GM19463 (cell line): Measurements from ENCODE around the gene TAL1.

Experiments used
- ATAC-seq: cut with Tn5 transposase; IDR thresholded peaks from one replicate; pipeline ENCODE4 v1.9.1; 2021; ENCODE audit warnings: mild to moderate bottlenecking, moderate library complexity; ENCODE audit not compliant: unreplicated experiment

Gene TAL1

GRCh38 chr1:47189844-47190508, 42.0 kb downstream of the TAL1 start, which contains the start of gene PDZK1IP1:
TSS of gene PDZK1IP1 (minus strand) at chr1:47190036. CDS start at chr1:47189932, 104 bp downstream.
- no peak for ATAC-seq

GRCh38 chr1:47188791-47189785, 42.9 kb downstream of the TAL1 start:
- no peak for ATAC-seq

- ATAC-seq, result no peak
These were observed 44.1 kb downstream of the TAL1 start for GRCh38 chr1:47187926-47188250.

GRCh38 chr1:47187231-47187925, 44.6 kb downstream of the TAL1 start:
- no peak for ATAC-seq

- ATAC-seq, result no peak
These were observed 45.5 kb downstream of the TAL1 start for GRCh38 chr1:47186267-47187185.

GRCh38 chr1:47184822-47185677, 47.0 kb downstream of the TAL1 start:
- no peak for ATAC-seq

GRCh38 chr1:47184090-47184821, 47.8 kb downstream of the TAL1 start:
- ATAC-seq, result no peak

- no peak for ATAC-seq
These were observed 48.5 kb downstream of the TAL1 start for GRCh38 chr1:47183308-47184089.

- no peak for ATAC-seq
These were observed 49.3 kb downstream of the TAL1 start for GRCh38 chr1:47182676-47183235.

- no peak for ATAC-seq
These were observed 49.9 kb downstream of the TAL1 start for GRCh38 chr1:47181955-47182675.

GRCh38 chr1:47181095-47181954, 50.7 kb downstream of the TAL1 start:
- no peak for ATAC-seq

- ATAC-seq, result no peak
These were observed 51.4 kb downstream of the TAL1 start for GRCh38 chr1:47180603-47181094.

- no peak for ATAC-seq
These were observed 51.9 kb downstream of the TAL1 start for GRCh38 chr1:47179988-47180563.

- ATAC-seq, result peak; percentile 92
These were observed 52.7 kb downstream of the TAL1 start for GRCh38 chr1:47179017-47179987.
